ENCODE data around the gene PDZD2.
"Not testable (repeated sequence)": the region's sequence is repeated elsewhere in the genome, so short reads cannot be mapped to it uniquely, and the experiment has no call there.

PDZD2 gene

GRCh38 chr5:32078855-32079254 lies 439.9 kb downstream of the PDZD2 start:
- DNase-seq (ENCODE audit: low spot score), result not testable (repeated sequence)

- DNase-seq (ENCODE audit: low spot score), result not testable (repeated sequence)
Measured at GRCh38 chr5:32080565-32080964, 441.6 kb downstream of the PDZD2 start.

- DNase-seq (ENCODE audit: low spot score), result no peak
Measured at GRCh38 chr5:32082701-32083100, 443.8 kb downstream of the PDZD2 start.

- no peak for DNase-seq (ENCODE audit: low spot score)
Measured at GRCh38 chr5:32083981-32084430, 445.1 kb downstream of the PDZD2 start.

DNA sequence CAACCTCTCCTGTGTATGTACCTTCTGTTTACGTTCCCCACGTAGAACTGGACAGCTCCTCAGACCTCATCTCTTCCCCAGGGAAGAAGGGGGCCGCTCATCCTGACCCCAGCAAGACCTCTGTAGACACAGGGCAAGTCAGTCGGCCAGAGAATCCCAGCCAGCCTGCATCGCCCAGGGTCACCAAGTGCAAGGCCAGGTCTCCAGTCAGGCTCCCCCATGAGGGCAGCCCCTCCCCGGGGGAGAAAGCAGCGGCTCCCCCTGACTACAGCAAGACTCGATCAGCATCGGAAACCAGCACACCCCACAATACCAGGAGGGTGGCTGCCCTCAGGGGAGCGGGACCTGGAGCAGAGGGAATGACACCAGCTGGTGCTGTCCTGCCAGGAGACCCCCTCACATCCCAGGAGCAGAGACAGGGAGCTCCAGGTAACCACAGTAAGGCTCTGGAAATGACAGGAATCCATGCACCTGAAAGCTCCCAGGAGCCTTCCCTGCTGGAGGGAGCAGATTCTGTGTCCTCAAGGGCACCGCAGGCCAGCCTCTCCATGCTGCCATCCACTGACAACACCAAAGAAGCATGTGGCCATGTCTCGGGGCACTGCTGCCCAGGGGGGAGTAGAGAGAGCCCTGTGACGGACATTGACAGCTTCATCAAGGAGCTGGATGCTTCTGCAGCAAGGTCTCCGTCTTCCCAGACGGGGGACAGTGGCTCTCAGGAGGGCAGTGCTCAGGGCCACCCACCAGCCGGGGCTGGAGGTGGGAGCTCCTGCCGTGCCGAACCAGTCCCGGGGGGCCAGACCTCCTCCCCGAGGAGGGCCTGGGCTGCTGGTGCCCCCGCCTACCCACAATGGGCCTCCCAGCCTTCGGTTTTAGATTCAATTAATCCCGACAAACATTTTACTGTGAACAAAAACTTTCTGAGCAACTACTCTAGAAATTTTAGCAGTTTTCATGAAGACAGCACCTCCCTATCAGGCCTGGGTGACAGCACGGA lies 448.5 kb downstream of the PDZD2 start:
- DNase-seq (ENCODE audit: low spot score), result no peak

GRCh38 chr5:32088214-32088613 lies 449.3 kb downstream of the PDZD2 start:
- no peak for DNase-seq (ENCODE audit: low spot score)

DNA sequence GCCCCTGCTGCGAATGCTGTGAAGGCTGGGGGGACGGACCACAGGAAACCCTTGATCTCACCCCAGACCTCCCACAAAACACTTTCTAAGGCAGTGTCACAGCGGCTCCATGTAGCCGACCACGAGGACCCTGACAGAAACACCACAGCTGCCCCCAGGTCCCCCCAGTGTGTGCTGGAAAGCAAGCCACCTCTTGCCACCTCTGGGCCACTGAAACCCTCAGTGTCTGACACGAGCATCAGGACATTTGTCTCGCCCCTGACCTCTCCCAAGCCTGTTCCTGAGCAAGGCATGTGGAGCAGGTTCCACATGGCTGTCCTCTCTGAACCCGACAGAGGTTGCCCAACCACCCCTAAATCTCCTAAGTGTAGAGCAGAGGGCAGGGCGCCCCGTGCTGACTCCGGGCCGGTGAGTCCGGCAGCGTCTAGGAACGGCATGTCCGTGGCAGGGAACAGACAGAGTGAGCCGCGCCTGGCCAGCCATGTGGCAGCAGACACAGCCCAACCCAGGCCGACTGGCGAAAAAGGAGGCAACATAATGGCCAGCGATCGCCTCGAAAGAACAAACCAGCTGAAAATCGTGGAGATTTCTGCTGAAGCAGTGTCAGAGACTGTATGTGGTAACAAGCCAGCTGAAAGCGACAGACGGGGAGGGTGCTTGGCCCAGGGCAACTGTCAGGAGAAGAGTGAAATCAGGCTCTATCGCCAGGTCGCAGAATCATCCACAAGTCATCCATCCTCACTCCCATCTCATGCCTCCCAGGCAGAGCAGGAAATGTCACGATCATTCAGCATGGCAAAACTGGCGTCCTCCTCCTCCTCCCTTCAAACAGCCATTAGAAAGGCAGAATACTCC lies 450.4 kb downstream of the PDZD2 start:
- no peak for DNase-seq (ENCODE audit: low spot score)

- DNase-seq (ENCODE audit: low spot score), result no peak
Measured at GRCh38 chr5:32090026-32090754, 451.3 kb downstream of the PDZD2 start.

- no peak for DNase-seq (ENCODE audit: low spot score)
Measured at GRCh38 chr5:32090755-32091128, 451.8 kb downstream of the PDZD2 start.

DNA sequence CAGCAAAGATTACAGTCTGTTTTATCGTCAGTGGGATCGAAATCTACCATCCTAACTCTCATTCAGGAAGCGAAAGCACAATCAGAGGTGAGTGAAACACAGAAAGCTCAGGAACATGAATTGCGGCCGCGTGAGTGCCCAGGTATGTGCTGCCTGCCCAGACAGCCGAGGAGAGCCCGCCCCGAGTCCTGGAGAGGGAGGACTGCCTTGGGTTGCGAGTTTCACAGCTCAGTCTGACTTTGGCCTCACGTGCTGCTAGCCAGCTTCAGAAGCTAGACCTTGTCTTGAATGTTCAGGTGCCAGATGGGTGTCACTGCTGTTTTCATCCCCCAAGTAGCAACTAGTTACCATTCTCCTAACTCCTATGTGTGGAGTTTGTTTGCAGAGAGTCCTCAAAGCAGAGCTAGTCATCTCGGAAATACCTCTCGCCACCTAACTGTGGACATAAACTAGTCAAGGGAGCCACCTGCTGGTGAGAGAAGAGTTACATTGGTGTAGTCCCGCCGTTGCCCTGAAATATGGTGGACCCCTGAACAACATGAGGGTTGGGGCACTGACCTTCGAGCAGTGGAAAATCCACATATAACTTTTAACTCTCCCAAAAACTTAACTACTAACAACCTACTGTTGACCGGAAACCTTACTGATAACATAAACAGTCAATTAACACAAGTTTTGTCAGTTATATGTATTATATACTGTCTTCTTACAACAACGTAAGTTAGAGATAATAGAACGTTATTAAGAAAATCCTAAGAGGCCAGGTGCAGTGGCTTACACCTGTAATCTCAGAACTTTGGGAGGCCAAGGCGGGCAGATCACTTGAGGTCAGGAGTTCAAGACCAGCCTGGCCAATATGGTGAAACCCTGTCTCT lies 454.2 kb downstream of the PDZD2 start:
- DNase-seq (ENCODE audit: low spot score), result peak; percentile 63

DNA sequence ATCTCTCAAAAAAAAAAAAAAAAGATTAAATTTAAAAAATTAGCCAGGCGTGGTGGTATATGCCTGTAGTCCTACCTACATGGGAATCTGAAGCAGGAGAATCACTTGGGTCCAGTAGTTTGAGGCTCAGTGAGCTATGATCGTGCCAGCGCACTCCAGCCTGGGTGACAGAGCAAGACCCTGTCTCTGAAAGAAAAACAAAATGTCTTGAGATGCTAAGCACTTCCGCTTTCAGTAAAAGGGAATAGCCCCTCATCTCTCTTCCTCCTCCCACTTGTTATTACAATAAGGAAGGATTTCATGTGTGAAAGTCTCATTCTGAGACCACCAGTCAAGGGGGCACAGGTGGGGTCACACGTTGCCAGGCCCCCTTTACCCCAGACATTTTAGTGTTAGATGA lies 455.8 kb downstream of the PDZD2 start:
- no peak for DNase-seq (ENCODE audit: low spot score)

GRCh38 chr5:32095261-32095671 lies 456.3 kb downstream of the PDZD2 start:
- DNase-seq (ENCODE audit: low spot score), result no peak

DNA sequence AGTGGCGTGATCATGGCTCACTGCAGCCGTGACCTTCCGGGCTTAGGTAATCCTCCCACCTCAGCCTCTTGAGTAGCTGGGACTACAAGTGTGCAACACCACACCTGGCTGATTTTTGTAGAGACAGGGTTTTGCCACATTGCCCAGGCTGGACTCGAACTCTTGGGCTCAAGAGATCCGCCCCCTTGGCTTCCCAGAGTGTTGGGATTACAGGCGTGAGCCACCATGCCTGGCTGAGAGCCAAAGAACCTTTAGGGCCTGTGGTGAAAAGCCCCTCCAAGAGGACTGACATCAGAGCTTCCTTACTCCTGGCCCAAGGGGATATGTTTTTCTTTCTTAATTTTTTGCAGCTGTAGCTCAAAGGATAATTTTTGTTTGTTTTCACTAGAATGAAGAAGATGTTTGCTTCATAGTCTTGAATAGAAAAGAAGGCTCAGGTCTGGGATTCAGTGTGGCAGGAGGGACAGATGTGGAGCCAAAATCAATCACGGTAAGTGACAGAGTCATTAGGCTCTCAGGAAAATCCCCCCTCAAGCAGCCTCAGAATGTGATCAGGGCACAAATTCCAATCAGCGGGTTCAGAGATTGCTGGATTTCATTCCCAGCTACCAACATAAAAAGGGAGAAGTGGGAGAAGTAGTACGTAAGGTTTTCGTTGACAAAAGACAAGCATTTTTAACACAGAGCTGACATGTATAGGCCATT lies 458.1 kb downstream of the PDZD2 start:
- no peak for DNase-seq (ENCODE audit: low spot score)

DNA sequence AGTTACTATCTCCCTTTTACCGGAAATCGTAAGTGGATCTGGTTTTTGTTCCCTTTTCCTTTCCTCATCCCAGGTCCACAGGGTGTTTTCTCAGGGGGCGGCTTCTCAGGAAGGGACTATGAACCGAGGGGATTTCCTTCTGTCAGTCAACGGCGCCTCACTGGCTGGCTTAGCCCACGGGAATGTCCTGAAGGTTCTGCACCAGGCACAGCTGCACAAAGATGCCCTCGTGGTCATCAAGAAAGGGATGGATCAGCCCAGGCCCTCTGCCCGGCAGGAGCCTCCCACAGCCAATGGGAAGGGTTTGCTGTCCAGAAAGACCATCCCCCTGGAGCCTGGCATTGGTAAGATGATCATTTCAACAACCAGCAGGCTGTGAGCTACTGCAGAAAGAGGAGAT lies 459.4 kb downstream of the PDZD2 start:
- no peak for DNase-seq (ENCODE audit: low spot score)

DNA sequence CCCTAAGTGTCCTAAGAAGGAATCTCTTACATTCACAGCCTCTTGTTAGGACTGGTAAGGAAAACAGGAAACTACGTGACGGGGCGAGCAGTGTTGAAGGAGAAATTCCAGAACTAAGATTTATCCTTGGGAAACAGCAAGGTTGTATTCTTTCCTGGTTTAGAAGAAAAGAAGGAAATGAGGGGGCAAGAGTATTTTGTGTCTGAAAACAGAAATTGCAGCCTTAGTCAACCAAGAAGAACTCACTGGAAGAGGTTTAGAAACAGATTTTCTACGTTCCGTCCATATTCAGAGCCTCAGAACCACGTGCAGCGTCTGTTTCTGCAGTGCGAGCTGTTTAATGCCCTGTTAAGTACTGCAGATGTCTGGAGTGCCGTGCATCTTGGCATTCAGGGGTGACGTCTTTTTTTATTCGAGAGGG lies 460.0 kb downstream of the PDZD2 start:
- no peak for DNase-seq (ENCODE audit: low spot score)

- DNase-seq (ENCODE audit: low spot score), result no peak
Measured at GRCh38 chr5:32099486-32100035, 460.6 kb downstream of the PDZD2 start.

- no peak for DNase-seq (ENCODE audit: low spot score)
Measured at GRCh38 chr5:32100230-32100629, 461.3 kb downstream of the PDZD2 start.

DNA sequence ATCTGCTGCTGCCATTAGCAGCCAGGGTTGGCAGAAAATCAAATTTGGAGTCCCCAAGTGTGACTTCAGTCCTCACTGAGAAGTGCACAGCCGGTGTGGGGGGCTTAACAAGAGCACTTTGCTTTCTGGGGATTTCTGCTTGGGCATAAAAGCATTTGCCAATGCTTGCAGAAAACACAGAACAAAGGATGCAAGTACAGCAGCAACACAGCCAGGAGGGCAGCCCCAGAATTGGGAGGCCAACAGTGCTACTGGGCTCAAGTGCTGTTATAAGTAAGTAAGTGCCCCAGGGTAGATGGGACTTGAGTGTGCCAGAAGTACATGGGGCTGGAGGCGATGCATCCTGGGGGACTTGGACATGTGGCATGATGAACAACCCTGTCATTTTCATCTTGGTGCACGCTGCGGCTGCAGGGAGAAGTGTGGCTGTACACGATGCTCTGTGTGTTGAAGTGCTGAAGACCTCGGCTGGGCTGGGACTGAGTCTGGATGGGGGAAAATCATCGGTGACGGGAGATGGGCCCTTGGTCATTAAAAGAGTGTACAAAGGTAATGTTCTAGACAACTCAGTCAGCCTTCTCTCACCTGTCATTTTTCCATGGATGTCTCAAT lies 461.9 kb downstream of the PDZD2 start:
- no peak for DNase-seq (ENCODE audit: low spot score)

DNA sequence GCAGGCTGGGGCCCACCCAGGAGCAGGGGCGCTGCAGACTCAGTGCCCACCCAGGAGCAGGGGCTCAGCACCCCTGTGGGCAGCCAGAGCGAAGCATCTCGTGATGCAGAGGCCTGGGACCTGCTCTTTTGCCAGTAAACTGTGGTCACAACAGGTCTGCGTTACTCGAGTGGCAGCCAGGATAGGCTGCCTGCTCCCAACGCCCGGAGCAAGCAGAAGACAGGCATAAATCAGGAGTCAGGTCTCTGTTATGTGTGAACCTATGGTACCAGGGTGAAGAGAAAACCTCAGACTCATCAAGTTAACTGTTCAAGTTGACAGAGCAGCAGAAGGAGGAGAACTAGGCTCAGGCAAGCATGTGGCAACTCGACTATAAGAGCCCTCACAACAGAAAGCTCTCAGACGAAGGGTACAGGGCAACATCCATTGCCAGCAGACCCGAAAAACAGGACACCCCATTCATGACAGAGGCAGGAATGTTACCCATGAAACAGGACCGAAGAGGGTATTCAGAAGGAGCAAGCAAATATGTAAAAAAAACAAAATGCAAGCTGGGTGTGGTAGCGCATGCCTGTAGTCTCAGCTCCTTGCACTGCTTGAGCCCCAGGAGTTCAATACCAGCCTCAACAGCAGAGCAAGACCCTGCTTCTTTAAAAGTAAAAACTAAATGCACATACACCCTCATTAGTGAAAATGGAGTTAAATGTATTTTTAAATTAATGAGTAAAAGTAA lies 463.5 kb downstream of the PDZD2 start:
- DNase-seq (ENCODE audit: low spot score), result no peak
